Ectodermal cell (in vitro differentiated cells): Measurements from ENCODE around the gene MBOAT7.
A peak's percentile ranks its signal among the peaks of the same experiment; 100 is the strongest.
"Not testable (repeated sequence)": the region's sequence is repeated elsewhere in the genome, so short reads cannot be mapped to it uniquely, and the experiment has no call there.

Source experiments
- H3K27ac ChIP-seq: 2 replicates; pipeline ENCODE4 v1.7.0; 2013; ENCODE audit warnings: mild to moderate bottlenecking, low read depth, low read length; ENCODE audit not compliant: insufficient read depth, poor library complexity, severe bottlenecking
- H3K27me3 ChIP-seq: 2 replicates; pipeline ENCODE4 v1.7.0; 2013; ENCODE audit warnings: mild to moderate bottlenecking, low read length; ENCODE audit not compliant: insufficient read depth, control insufficient read depth, poor library complexity, severe bottlenecking
- H3K36me3 ChIP-seq: one replicate; pipeline ENCODE4 v1.7.0; 2013; ENCODE audit warnings: low read length; ENCODE audit not compliant: control insufficient read depth, insufficient read depth
- H3K4me1 ChIP-seq: one replicate; pipeline ENCODE4 v1.7.0; 2013; ENCODE audit warnings: low read length; ENCODE audit not compliant: control insufficient read depth, insufficient read depth
- H3K4me3 ChIP-seq: 2 replicates; pipeline ENCODE4 v1.7.0; 2013; ENCODE audit warnings: low read depth, low read length, control low read depth; ENCODE audit not compliant: insufficient read depth
- H3K9me3 ChIP-seq: 2 replicates; pipeline ENCODE4 v1.7.0; 2013; ENCODE audit warnings: mild to moderate bottlenecking, low read length, moderate library complexity; ENCODE audit not compliant: control insufficient read depth
- WGBS, 2 experiments: methylation state at CpG; one replicate each; pipeline ENCODE4 v1.1.7; 2013; ENCODE audit warnings: missing lambda C conversion rate in 2 of 2; 5-methylcytosine and 5-hydroxymethylcytosine counted together

The MBOAT7 gene

GRCh38 chr19:54189735-54190502, 539 bp upstream of the MBOAT7 start:
- peaks cover 25% of the 10 kb centered on the region for H3K36me3 ChIP-seq
- H3K4me1 ChIP-seq, result peaks cover 9% of the 10 kb centered on the region
- WGBS, 2 experiments, result 0% methylated on average over 65 of the region's 65 CpGs
- peak overlapping the region; percentile 99 for H3K27ac ChIP-seq
- no peaks in the 10 kb centered on the region for H3K27me3 ChIP-seq
- H3K9me3 ChIP-seq, result no peaks in the 10 kb centered on the region
- peak overlapping the region; percentile 83 for H3K4me3 ChIP-seq

- peaks cover 9% of the 10 kb centered on the region for H3K4me1 ChIP-seq
- peaks cover 18% of the 10 kb centered on the region for H3K36me3 ChIP-seq
- H3K9me3 ChIP-seq, result no peaks in the 10 kb centered on the region
- WGBS, 2 experiments, result 32% methylated on average over 12 of the region's 12 CpGs
- peak overlapping the region; percentile 83 for H3K4me3 ChIP-seq
- no peak overlapping the region for H3K27ac ChIP-seq
- no peaks in the 10 kb centered on the region for H3K27me3 ChIP-seq
Observed at GRCh38 chr19:54188215-54188871, 1.0 kb downstream of the MBOAT7 start.

- Histone ChIP-seq H3K27ac (no peak overlapping the region), H3K9me3 (no peaks in the 10 kb centered on the region), H3K27me3 (no peaks in the 10 kb centered on the region), H3K4me3 (no peak overlapping the region), H3K36me3 (peaks cover 17% of the 10 kb centered on the region), H3K4me1 (peaks cover 3% of the 10 kb centered on the region)
- WGBS, 2 experiments, result 93 to 95% methylated on average over 11 of the region's 11 CpGs
Observed at GRCh38 chr19:54186934-54187381, 2.4 kb downstream of the MBOAT7 start.

- Histone ChIP-seq H3K4me1 (no peaks in the 10 kb centered on the region), H3K4me3 (no peak overlapping the region), H3K9me3 (no peaks in the 10 kb centered on the region), H3K27ac (no peak overlapping the region), H3K36me3 (peaks cover 17% of the 10 kb centered on the region), H3K27me3 (no peaks in the 10 kb centered on the region)
- 92 to 94% methylated on average over 8 of the region's 8 CpGs for WGBS, 2 experiments
Observed at GRCh38 chr19:54186351-54186750, 3.0 kb downstream of the MBOAT7 start.

GRCh38 chr19:54183431-54183830, 5.9 kb downstream of the MBOAT7 start:
- H3K9me3 ChIP-seq, result no peaks in the 10 kb centered on the region
- H3K4me3 ChIP-seq, result no peak overlapping the region
- H3K27ac ChIP-seq, result no peak overlapping the region
- WGBS, 2 experiments, result 95 to 97% methylated on average over 11 of the region's 11 CpGs
- H3K36me3 ChIP-seq, result peaks cover 17% of the 10 kb centered on the region
- peaks cover 14% of the 10 kb centered on the region for H3K4me1 ChIP-seq
- H3K27me3 ChIP-seq, result no peaks in the 10 kb centered on the region

GRCh38 chr19:54181894-54182293, 7.5 kb downstream of the MBOAT7 start:
- not testable (repeated sequence) for H3K27ac ChIP-seq, H3K27me3 ChIP-seq, H3K9me3 ChIP-seq, H3K4me3 ChIP-seq
- WGBS, 2 experiments, result 95 to 98% methylated on average over 3 of the region's 3 CpGs
- H3K4me1 ChIP-seq, result peaks cover 14% of the 10 kb centered on the region
- peaks cover 17% of the 10 kb centered on the region for H3K36me3 ChIP-seq

GRCh38 chr19:54180691-54181091, 8.7 kb downstream of the MBOAT7 start:
- Histone ChIP-seq H3K4me3 (no peak overlapping the region), H3K4me1 (peaks cover 14% of the 10 kb centered on the region), H3K27ac (peak overlapping the region; percentile 84), H3K27me3 (no peaks in the 10 kb centered on the region), H3K9me3 (no peaks in the 10 kb centered on the region), H3K36me3 (peaks cover 14% of the 10 kb centered on the region)
- WGBS, 2 experiments, result 95 to 96% methylated on average over 37 of the region's 37 CpGs

- H3K9me3 ChIP-seq, result no peaks in the 10 kb centered on the region
- 27 to 32% methylated on average over 10 of the region's 10 CpGs for WGBS, 2 experiments
- no peak overlapping the region for H3K4me3 ChIP-seq
- peaks cover 14% of the 10 kb centered on the region for H3K4me1 ChIP-seq
- H3K36me3 ChIP-seq, result peaks cover 14% of the 10 kb centered on the region
- H3K27me3 ChIP-seq, result no peaks in the 10 kb centered on the region
- peak overlapping the region; percentile 84 for H3K27ac ChIP-seq
Observed at GRCh38 chr19:54179921-54180461, 9.4 kb downstream of the MBOAT7 start.

- Histone ChIP-seq H3K4me1 (peaks cover 14% of the 10 kb centered on the region), H3K9me3 (no peaks in the 10 kb centered on the region), H3K4me3 (no peak overlapping the region), H3K36me3 (peaks cover 14% of the 10 kb centered on the region), H3K27ac (peak overlapping the region; percentile 80), H3K27me3 (no peaks in the 10 kb centered on the region)
- 85 to 88% methylated on average over 10 of the region's 10 CpGs for WGBS, 2 experiments
Observed at GRCh38 chr19:54179262-54179852, 10.0 kb downstream of the MBOAT7 start.
